ENCODE results near the gene EFHD2.

EFHD2 gene

GRCh38 chr1:15401391-15402055, 8.2 kb upstream of the EFHD2 start:
- no peak for TF ChIP-seq CTCF (IDR thresholded peaks at IDR 0.05)
- no peak for DNase-seq
- Histone ChIP-seq H3K9me3 (peaks cover 0 to 10% (median 4%) of the 10 kb centered on the region in 3 donors), H3K4me3 (no peak overlapping the region), H3K27me3 (no peaks in the 10 kb centered on the region), H3K4me1 (peaks cover 0 to 11% (median 3%) of the 10 kb centered on the region in 4 donors), H3K27ac (no peak overlapping the region), H3K36me3 (no peaks in the 10 kb centered on the region)
- intact Hi-C loops (cut with DNase I; ENCODE audit: low total_unique reads) = no loop called here

- peaks cover 0 to 25% (median 14%) of the 10 kb centered on the region in 4 donors for H3K4me1 ChIP-seq
- intact Hi-C loops (cut with DNase I; ENCODE audit: low total_unique reads) = no loop called here
- H3K9me3 ChIP-seq = peaks cover 0 to 10% (median 4%) of the 10 kb centered on the region in 3 donors
- TF ChIP-seq CTCF (IDR thresholded peaks at IDR 0.05) = no peak
- no peak overlapping the region for H3K4me3 ChIP-seq
- H3K27me3 ChIP-seq = no peaks in the 10 kb centered on the region
- no peaks in the 10 kb centered on the region for H3K36me3 ChIP-seq
- DNase-seq = no peak
- no peak overlapping the region for H3K27ac ChIP-seq
Observed at GRCh38 chr1:15402809-15403450, 6.8 kb upstream of the EFHD2 start.

- no peak overlapping the region for H3K4me3 ChIP-seq
- TF ChIP-seq CTCF (IDR thresholded peaks at IDR 0.05) = no peak
- intact Hi-C loops (cut with DNase I; ENCODE audit: low total_unique reads) = no loop called here
Observed at GRCh38 chr1:15403962-15404580, 5.6 kb upstream of the EFHD2 start.

GRCh38 chr1:15405106-15405850, 4.4 kb upstream of the EFHD2 start:
- no peaks in the 10 kb centered on the region for H3K27me3 ChIP-seq
- H3K36me3 ChIP-seq = no peaks in the 10 kb centered on the region
- no peaks in the 10 kb centered on the region for H3K9me3 ChIP-seq
- peaks cover 0 to 34% (median 25%) of the 10 kb centered on the region in 4 donors for H3K4me1 ChIP-seq
- no peak for DNase-seq
- H3K27ac ChIP-seq = no peak overlapping the region
- intact Hi-C loops (cut with DNase I; ENCODE audit: low total_unique reads) = no loop called here
- no peak overlapping the region for H3K4me3 ChIP-seq
- no peak for TF ChIP-seq CTCF (IDR thresholded peaks at IDR 0.05)

More at GRCh38 chr1:15403962-15404580, 5.6 kb upstream of the EFHD2 start:
- Histone ChIP-seq H3K36me3 (no peaks in the 10 kb centered on the region), H3K27me3 (no peaks in the 10 kb centered on the region), H3K9me3 (peaks cover 0 to 10% (median 4%) of the 10 kb centered on the region in 3 donors), H3K27ac (no peak overlapping the region), H3K4me1 (peaks cover 0 to 29% (median 18%) of the 10 kb centered on the region in 4 donors)
- DNase-seq = no peak

All from tibial artery (tissue), 4 donors.